T-helper 1 cell treated with Interleukin-12 subunit alpha and Interleukin-12 subunit beta and Interleukin-4 antibody, amounts not matched to agents 30 μg/mL and 1 μg/mL, for 36 hours (primary cell): ENCODE results near the gene TRMT61A.
"Not testable (repeated sequence)": the region's sequence is repeated elsewhere in the genome, so short reads cannot be mapped to it uniquely, and the experiment has no call there.

Experiments
- H3K27ac Mint-ChIP-seq: one replicate; pipeline ENCODE4 v1.8.0; 2021; ENCODE audit warnings: mild to moderate bottlenecking, mixed read lengths
- H3K27me3 Mint-ChIP-seq: one replicate; pipeline ENCODE4 v1.8.0; 2021; ENCODE audit warnings: low read depth, mixed read lengths
- H3K36me3 Mint-ChIP-seq: one replicate; pipeline ENCODE4 v1.8.0; 2021; ENCODE audit warnings: low read depth, mixed read lengths
- H3K4me1 Mint-ChIP-seq: one replicate; pipeline ENCODE4 v1.8.0; 2021; ENCODE audit warnings: low read depth, mixed read lengths
- H3K4me3 Mint-ChIP-seq: one replicate; pipeline ENCODE4 v1.8.0; 2021; ENCODE audit warnings: mild to moderate bottlenecking, moderate library complexity, mixed read lengths
- H3K9me3 Mint-ChIP-seq: one replicate; pipeline ENCODE4 v1.8.0; 2021; ENCODE audit warnings: mixed read lengths

Gene TRMT61A

GRCh38 chr14:103523575-103523954 lies 5.4 kb upstream of the TRMT61A start:
- Mint-ChIP-seq H3K4me3 (no peak overlapping the region), H3K27ac (no peak overlapping the region), H3K36me3 (no peaks in the 10 kb centered on the region), H3K4me1 (peaks cover 11% of the 10 kb centered on the region), H3K27me3 (peaks cover 21% of the 10 kb centered on the region), H3K9me3 (no peaks in the 10 kb centered on the region)

GRCh38 chr14:103524002-103524935 lies 4.7 kb upstream of the TRMT61A start:
- Mint-ChIP-seq H3K4me1 (peaks cover 8% of the 10 kb centered on the region), H3K27me3 (peaks cover 21% of the 10 kb centered on the region), H3K36me3 (no peaks in the 10 kb centered on the region), H3K27ac (no peak overlapping the region), H3K9me3 (no peaks in the 10 kb centered on the region), H3K4me3 (no peak overlapping the region)

GRCh38 chr14:103525430-103526246 lies 3.4 kb upstream of the TRMT61A start:
- not testable (repeated sequence) for H3K4me3 Mint-ChIP-seq
- H3K4me1 Mint-ChIP-seq: peaks cover 17% of the 10 kb centered on the region

GRCh38 chr14:103526247-103526913 lies 2.6 kb upstream of the TRMT61A start:
- no peak overlapping the region for H3K4me3 Mint-ChIP-seq
- peaks cover 17% of the 10 kb centered on the region for H3K27me3 Mint-ChIP-seq
- no peaks in the 10 kb centered on the region for H3K9me3 Mint-ChIP-seq
- peaks cover 17% of the 10 kb centered on the region for H3K4me1 Mint-ChIP-seq
- peaks cover 2% of the 10 kb centered on the region for H3K36me3 Mint-ChIP-seq
- H3K27ac Mint-ChIP-seq: no peak overlapping the region

More at GRCh38 chr14:103525430-103526246, 3.4 kb upstream of the TRMT61A start:
- not testable (repeated sequence) for H3K9me3 Mint-ChIP-seq, H3K27ac Mint-ChIP-seq, H3K36me3 Mint-ChIP-seq
- peaks cover 17% of the 10 kb centered on the region for H3K27me3 Mint-ChIP-seq

GRCh38 chr14:103526914-103527248 lies 2.1 kb upstream of the TRMT61A start:
- Mint-ChIP-seq H3K4me3 (peak overlapping the region; percentile 98), H3K4me1 (peaks cover 17% of the 10 kb centered on the region), H3K27me3 (peaks cover 17% of the 10 kb centered on the region), H3K9me3 (no peaks in the 10 kb centered on the region), H3K27ac (peak overlapping the region; percentile 78), H3K36me3 (peaks cover 2% of the 10 kb centered on the region)

- H3K27me3 Mint-ChIP-seq: peaks cover 17% of the 10 kb centered on the region
- H3K9me3 Mint-ChIP-seq: no peaks in the 10 kb centered on the region
- H3K27ac Mint-ChIP-seq: peak overlapping the region; percentile 78
- H3K36me3 Mint-ChIP-seq: peaks cover 2% of the 10 kb centered on the region
- H3K4me3 Mint-ChIP-seq: peak overlapping the region; percentile 98
- H3K4me1 Mint-ChIP-seq: peaks cover 17% of the 10 kb centered on the region
Measured at GRCh38 chr14:103527408-103528145, 1.4 kb upstream of the TRMT61A start.

- Mint-ChIP-seq H3K27ac (peak overlapping the region; percentile 93), H3K36me3 (peaks cover 2% of the 10 kb centered on the region), H3K4me1 (peaks cover 17% of the 10 kb centered on the region), H3K9me3 (no peaks in the 10 kb centered on the region), H3K27me3 (peaks cover 17% of the 10 kb centered on the region), H3K4me3 (peak overlapping the region; percentile 98)
Measured at GRCh38 chr14:103528146-103528586, 830 bp upstream of the TRMT61A start.

- Mint-ChIP-seq H3K9me3 (no peaks in the 10 kb centered on the region), H3K36me3 (peaks cover 2% of the 10 kb centered on the region), H3K27ac (peak overlapping the region; percentile 98), H3K4me1 (peaks cover 17% of the 10 kb centered on the region), H3K27me3 (peaks cover 4% of the 10 kb centered on the region), H3K4me3 (peak overlapping the region; percentile 98)
Measured at GRCh38 chr14:103529383-103530365, 678 bp downstream of the TRMT61A start.

GRCh38 chr14:103530390-103530789 lies 1.4 kb downstream of the TRMT61A start:
- Mint-ChIP-seq H3K9me3 (no peaks in the 10 kb centered on the region), H3K27ac (no peak overlapping the region), H3K36me3 (peaks cover 2% of the 10 kb centered on the region), H3K27me3 (no peaks in the 10 kb centered on the region), H3K4me3 (peak overlapping the region; percentile 98), H3K4me1 (peaks cover 17% of the 10 kb centered on the region)

- Mint-ChIP-seq H3K36me3 (peaks cover 2% of the 10 kb centered on the region), H3K27me3 (no peaks in the 10 kb centered on the region), H3K9me3 (no peaks in the 10 kb centered on the region), H3K27ac (no peak overlapping the region), H3K4me3 (no peak overlapping the region), H3K4me1 (peaks cover 17% of the 10 kb centered on the region)
Measured at GRCh38 chr14:103530831-103531230, 1.8 kb downstream of the TRMT61A start.

- Mint-ChIP-seq H3K4me3 (no peak overlapping the region), H3K27me3 (no peaks in the 10 kb centered on the region), H3K4me1 (peaks cover 17% of the 10 kb centered on the region), H3K27ac (no peak overlapping the region), H3K36me3 (peaks cover 2% of the 10 kb centered on the region), H3K9me3 (no peaks in the 10 kb centered on the region)
Measured at GRCh38 chr14:103531421-103532215, 2.6 kb downstream of the TRMT61A start.
